GM18526 (cell line): Measurements from ENCODE around the gene MDM4.

Experiments
- POLR2A ChIP-seq: IDR thresholded peaks from 3 replicates; pipeline ENCODE4 v1.6.1; 2011; ENCODE audit not compliant: insufficient read length; ENCODE audit errors: extremely low read depth

Gene MDM4

DNA sequence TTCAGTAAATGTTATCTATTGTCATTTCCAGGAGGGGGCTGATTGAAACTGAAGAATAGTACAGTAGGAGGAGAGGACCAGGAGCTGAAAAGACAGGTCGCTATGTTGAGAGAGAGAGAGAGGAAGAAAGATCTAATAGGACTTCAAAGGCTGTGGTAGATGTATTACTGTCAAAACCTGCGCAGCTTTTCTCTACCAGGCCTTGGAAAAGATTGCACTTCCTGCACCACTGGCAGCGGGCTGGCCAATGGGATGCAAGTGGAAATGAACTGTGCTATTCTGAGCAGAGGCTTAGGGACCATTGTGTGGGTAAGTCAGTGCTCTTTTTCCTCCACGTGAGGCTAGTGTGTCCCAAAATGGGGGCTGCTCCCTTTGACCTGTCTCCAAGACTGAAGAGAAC is 47.1 kb downstream of the MDM4 start:
- TF ChIP-seq POLR2A: no peak

DNA sequence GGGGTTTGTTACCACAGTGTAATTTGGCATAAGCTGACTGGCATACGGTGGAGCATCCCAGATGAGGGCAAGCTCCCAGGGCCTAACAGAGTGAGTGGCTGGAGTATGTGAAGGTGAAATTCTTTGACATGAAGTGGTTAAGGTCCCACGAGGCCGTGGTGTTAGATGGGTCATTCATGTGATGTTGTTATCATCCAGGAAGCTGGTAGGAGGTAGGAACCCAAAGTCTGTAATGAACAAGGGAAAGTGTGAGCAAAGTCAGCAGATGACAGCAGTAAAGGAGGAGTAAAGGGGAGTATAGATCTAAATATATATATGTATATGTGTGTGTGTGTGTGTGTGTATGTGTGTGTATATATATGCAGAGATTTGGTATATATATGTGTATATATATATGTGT is 47.6 kb downstream of the MDM4 start:
- TF ChIP-seq POLR2A: no peak

DNA sequence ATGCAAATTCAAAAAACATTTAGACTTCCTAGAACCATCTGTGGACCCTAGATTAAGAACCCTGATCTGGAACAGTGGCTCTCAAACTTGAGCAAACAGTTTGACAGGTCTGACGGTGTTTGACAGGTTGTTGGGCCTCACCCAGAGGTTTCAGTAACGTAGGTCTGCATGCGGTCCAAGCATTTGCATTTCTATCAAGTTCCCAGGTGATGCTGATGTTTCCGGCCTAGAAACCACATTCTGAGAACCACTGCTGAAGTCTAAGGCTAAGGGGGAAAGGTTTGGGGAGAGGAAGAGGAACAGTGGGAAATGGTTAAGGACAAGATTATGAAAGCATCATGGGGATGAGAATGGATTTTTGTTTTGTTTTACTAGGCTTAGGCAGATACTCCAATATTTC is 48.6 kb downstream of the MDM4 start:
- TF ChIP-seq POLR2A: no peak

DNA sequence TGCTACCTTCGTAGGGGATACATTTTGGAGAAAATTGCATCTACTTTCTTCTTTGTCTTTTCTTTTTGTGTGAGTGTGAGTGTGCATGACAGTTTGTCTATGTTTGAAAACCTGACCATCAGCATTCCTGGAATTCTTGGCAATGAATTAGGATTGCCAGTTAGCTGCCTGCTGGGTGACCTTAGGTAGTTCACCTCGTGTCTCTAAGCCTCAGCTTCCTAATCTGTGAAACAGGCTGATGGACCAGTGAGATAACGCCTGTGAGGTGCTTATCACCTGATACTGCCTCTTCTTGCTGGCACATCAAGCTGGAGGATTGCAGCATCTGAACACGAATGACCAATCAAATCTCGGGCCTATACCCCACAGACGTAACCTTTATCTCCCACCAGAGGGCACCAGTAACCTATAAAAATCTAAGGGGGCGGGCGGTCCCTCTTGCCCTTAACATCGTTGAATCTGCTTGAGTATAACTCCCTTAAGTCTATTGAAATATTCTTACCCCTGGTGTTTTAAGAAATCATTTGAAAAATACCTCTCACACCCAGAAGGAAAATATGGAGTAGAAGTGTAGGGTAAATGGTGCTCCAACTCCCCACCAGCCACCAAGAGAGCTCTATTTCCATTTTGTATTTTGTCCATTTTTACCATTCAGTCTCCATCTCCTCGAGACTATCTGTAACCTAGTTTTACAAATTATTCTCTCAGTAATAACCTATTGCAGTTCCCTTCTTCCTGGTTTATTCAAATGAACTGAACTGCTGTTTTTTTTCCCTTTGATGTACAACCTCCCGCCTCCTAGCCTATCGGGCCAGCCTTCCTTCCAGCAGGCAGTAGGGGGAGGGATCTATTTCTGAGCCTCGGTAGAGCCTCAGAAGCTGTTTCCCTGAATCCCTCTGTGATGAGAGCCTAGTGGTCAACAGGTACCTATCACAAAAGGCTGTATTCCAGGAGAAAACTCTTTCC is 49.7 kb downstream of the MDM4 start:
- no peak for TF ChIP-seq POLR2A

DNA sequence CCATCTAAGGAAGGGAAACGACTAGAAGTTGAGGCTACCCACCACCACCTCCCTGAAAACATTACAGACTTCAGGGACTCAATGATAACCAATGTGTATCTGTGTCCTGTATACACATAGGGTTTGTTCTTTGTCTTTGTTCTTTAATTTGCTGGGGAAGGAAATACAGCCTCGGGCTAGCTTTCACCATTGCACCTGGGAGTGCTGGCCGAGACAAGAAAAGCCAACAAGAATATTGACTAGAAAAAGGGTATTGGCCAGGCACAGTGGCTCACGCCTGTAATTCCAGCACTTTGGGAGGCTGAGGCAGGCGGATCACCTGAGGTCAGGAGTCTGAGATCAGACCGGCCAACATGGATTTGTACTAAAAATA is 50.4 kb downstream of the MDM4 start:
- TF ChIP-seq POLR2A: no peak

DNA sequence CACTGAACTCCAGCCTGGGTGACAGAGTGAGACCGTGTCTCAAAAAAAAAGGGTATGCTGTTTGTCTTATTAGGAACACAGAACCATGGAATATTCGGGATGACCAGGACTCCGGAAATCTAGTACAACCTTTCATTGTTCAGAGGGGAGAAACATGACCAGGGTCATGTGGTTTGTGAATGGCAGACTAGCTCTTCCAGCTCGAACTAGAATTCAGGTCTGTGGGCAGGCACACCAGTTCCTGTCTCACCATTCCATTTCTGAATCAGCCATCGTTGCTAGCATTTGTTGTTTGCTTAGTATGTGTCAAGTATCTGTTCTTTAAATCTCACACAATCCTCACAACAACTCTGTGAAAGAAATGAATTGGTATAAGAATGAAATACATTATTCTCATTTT is 50.9 kb downstream of the MDM4 start:
- TF ChIP-seq POLR2A: no peak

DNA sequence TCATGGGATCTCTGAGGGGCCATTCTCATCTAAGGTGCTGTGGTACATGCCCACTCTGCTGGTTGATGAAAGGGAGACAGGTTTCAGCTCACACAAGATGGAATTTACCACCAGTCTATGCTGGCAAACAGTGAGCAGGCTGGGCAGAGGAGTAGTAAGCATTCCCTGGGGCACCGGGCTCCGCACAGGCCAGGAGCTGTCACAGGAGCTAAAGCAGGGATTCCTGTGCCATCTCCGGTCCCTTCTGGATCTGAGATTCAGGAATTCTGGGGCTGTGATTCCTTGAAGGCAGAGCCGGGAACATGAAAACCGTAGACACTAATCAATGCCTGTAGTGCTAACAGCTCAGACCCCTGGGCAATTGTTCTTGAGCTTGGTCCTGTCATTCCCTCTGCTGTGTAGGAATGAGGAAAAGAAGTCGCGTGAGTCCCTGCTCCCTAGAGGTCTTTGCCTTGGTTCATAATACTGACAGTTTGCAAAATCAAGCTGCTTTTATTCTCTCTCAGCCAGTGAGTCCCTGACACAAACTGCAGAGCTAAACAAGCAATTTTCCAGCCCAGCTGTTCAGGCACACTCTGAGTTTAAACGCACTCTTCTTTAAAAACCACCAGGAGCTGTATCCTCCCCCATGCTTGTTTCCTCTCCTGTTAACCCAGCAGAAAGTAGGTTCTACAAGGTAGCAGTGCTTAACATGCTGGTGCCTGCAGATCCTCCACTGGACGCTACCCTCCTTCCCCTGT is 52.5 kb downstream of the MDM4 start:
- TF ChIP-seq POLR2A: no peak

DNA sequence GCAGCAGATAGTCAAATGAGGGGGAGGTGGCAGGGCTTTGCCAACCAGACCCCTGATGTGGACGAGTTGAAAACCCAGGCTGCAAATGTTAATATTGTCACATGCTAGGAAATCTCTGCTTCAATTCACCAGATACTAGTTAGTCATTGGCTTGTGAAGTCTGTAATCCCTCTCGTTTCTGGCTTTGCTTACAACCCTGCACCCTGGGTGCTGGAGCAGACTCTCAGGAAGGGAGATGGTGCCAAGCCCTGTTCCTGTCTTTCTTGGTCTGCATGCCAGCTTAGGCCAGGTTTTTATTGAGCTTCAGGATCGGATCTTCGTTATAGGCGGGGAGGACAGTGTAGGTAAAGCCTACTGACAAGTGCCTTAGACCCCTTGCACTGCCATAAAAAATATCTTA is 53.3 kb downstream of the MDM4 start:
- no peak for TF ChIP-seq POLR2A

DNA sequence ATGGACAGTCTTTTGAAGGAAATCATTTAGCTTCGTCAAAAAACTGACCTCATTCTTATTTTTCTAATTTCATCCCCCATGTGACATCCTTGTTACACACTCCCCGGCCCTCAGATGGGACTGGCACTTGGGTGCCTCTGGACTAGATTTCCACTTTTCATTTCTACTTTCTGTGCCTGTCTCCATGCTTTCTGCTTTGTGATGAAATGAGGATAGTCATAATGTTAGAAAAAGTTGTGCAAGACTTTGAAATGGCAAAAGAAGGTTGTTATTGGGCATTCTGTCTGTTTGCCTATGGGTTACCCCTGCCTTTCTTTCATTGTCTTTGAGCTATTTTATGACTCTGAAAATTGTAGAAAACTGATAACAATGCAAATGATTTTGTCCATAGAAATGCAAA is 54.9 kb downstream of the MDM4 start:
- no peak for TF ChIP-seq POLR2A

DNA sequence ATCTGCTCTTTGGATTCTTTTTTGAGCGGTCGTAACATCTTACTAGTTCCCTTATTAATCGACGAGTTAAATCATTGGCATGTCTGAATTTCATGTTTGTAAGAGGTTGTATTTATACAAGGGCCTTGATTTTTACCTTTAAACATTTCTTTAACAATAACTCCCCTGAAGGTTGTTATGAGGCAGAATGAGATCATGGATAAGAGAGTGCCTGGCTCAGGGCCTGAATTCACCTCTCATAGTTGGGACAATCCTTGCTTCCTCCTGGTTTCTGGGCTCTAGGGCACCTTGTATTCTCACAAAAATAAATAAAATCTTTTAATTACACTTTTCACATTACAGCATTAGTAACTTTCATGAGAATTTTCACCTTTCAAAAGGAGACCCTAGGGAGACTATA is 55.4 kb downstream of the MDM4 start:
- TF ChIP-seq POLR2A: no peak

DNA sequence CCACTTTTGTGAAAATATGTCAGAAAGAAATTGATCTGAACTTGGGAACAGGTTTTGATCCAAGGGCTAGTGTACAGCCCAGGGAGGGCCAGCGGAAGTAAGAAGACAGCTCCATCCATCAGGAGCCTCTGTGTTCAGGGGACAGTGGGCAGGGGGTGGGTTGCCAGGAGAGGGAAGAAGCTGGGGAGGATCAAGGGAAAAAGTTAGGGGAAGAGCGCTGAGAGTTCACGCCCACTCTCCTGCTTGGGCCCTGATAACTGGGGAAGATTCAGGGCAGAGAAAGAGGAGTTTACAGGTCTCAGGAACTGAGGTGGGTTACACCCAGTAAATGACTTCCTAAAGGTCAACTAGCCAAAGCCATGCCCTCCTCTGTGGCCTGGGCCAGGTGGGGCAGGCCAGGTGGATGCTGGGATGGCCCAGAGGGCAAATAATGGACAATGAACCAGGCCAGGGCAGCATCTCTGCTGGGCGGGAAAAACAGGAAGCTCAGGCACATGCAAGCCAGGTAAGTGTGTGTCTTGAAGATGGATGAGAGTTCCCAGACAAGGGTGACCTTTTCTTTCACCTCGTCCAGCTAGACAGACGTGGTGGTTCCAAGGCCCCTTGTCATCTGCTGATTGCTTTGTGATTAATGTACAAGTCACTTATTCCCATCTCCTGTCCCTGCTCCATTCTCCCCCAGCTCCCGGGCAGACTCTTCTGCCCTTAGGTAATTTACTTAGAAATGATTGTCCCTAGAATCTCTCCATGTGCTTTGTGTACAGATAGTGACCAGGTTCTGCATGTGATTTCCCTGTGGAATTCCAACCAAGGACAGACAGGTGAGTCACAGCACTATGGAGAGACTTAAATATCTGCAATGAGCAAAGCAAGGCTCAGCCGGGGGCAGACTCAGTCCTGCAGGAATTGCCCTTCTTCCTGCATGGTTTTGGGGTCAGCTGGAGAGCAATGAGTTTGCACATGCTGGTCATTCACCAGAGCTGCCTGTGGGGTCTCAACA is 57.0 kb downstream of the MDM4 start:
- TF ChIP-seq POLR2A: no peak

DNA sequence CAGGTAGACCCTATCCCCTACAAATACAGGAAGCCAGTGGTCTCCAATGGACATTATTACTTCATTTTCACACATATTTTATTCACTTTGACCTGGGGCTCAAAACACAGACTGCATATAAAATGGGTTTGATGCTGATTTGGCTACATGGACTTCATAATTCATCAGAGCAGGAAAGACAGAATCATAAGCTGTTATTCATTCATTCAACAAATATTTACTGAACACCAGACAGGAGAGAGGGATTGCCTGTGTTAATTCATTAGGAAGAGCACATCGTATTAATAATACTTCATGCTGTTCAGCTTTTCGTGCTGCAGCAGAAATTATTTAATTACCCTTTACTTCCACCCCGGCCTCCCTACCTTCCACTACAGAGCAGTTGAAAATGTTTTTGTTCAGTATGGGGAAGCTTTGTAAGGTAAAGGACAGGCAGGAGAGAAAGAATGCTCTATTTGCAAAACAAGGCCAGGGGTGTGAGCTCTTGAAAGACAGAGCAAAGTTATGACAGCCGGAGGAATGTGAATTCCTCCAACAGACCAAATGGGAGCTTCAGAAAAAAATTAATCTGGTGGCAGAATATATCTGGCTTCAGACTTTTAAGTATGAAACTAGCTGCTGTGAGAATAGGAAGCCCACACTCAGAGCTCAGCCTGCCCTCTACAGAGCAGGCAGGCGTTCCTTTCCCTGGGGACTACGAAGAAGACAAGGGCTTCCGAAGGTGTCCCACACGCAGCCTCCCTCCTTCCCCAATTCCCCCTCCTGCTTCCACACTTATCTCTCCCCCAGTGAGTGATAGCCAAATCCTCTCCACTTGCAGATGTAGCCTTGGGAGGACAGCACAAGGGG is 58.0 kb downstream of the MDM4 start:
- no peak for TF ChIP-seq POLR2A

DNA sequence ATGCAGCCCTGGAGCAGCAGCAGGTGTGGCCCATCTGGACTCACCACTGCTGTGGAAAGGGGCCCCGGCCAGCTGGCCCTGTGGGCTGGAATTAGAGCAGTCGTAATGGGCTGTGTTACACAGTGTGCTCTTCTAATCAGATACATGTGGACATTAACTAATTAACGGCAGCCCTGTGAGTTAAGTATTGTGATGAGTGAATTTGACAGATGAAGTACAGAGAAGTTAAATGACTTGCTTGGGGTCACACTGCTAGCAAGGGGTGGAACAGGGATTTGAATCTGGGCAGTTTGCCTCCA is 58.6 kb downstream of the MDM4 start:
- no peak for TF ChIP-seq POLR2A
